PFSK-1 (cell line): Measurements from ENCODE around the gene TMC8.

Source experiments
- FOXP2 ChIP-seq: optimal IDR thresholded peaks from 2 replicates; pipeline ENCODE3; 2011; ENCODE audit warnings: borderline replicate concordance, control low read depth, inconsistent platforms; ENCODE audit not compliant: insufficient read depth; ENCODE audit errors: extremely low read length, extremely low read depth
- POLR2AphosphoS5 ChIP-seq: IDR thresholded peaks from 2 replicates; pipeline ENCODE4 v1.6.1; 2012; ENCODE audit warnings: low read depth, mild to moderate bottlenecking, control low read depth, low read length, moderate library complexity
- REST ChIP-seq, 2 experiments: IDR thresholded peaks; 2 replicates each; pipeline versions ENCODE4 v1.6.1 to v1.8.0; 2011 to 2012; ENCODE audit warnings: low read depth in 2 of 2, low read length in 2 of 2, control low read depth in 1 of 2, inconsistent platforms in 1 of 2, mild to moderate bottlenecking in 1 of 2, moderate library complexity in 1 of 2; ENCODE audit not compliant: insufficient read depth in 1 of 2
- SIN3A ChIP-seq: IDR thresholded peaks from 2 replicates; pipeline ENCODE4 v1.6.1; 2012; ENCODE audit warnings: mild to moderate bottlenecking, low read length, moderate library complexity, borderline replicate concordance; ENCODE audit not compliant: insufficient read depth

DNA sequence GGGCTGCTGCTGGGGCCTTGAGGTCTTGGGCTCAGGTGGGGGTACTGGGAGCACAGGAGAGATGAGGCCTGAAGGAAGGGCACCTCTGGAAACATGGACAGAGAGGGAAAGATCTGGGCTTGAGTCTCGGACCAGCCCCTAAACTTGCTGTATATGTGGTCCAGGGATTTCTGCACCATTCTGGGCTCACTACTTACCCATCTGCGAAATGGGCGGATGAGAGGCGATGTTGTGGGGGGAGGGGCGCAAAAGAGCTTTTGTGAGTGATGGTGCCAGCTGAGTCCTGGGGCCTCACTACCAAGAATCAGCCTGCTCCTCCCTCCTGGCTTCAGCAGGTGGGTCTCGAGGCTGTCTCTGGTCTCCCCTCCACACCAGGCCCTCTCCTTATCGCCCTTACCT is 15.9 kb downstream of the TMC8 start:
- TF ChIP-seq SIN3A (no peak), FOXP2 (no peak), POLR2AphosphoS5 (no peak), REST (IDR thresholded peaks at IDR 0.05; ENCODE audit: insufficient read depth in 1 of 2, low read depth in 2 of 2, low read length in 2 of 2) (no peak)
